Gastroesophageal sphincter (tissue), 4 donors: Measurements from ENCODE around the gene BFSP1. TPM values are rescaled to one million over a fixed set of nuclear protein-coding genes. Genes with fewer than 3 reads are reported as not detected.

Experiments used
- ATAC-seq: fragments of 150-250 bp; one replicate; pipeline ENCODE4 v1.9.1; 2016; ENCODE audit warnings: mild to moderate bottlenecking, moderate library complexity
- H3K27ac ChIP-seq, 4 donors: fragments of 200-600 bp; sonication (generic) in 3 of 4; 1 replicate in 3 of 4; 2 replicates in 1 of 4; pipeline ENCODE4 v1.5.1; 2016 to 2019
- H3K27me3 ChIP-seq: fragments of 200-600 bp; sonication (generic); one replicate; pipeline ENCODE4 v1.5.1; 2019
- H3K36me3 ChIP-seq, 2 donors: fragments of 200-600 bp; sonication (generic); one replicate each; pipeline ENCODE4 v1.5.1; 2019; ENCODE audit warnings: control low read depth in 1 of 2
- H3K4me1 ChIP-seq, 3 donors: fragments of 200-600 bp; sonication (generic); 1 replicate in 2 of 3; 2 replicates in 1 of 3; pipeline ENCODE4 v1.5.1; 2016 to 2019; ENCODE audit warnings: control low read depth in 2 of 3
- H3K4me3 ChIP-seq, 2 donors: fragments of 200-600 bp; sonication (generic); one replicate each; pipeline ENCODE4 v1.5.1; 2019; ENCODE audit warnings: mild to moderate bottlenecking in 1 of 2, moderate library complexity in 1 of 2
- H3K9me3 ChIP-seq, 3 donors: fragments of 200-600 bp; sonication (generic); one replicate each; pipeline ENCODE4 v1.5.1; 2017 to 2019; ENCODE audit warnings: control low read depth in 2 of 3
- CTCF ChIP-seq, 4 experiments: fragments of 200-600 bp in 2 of 4; fragments of 450-650 bp in 2 of 4; sonication (generic) in 1 of 4; IDR thresholded peaks; one replicate each; pipeline ENCODE4 v1.5.1; 2017 to 2019; ENCODE audit warnings: antibody characterized with exemption in 4 of 4, mild to moderate bottlenecking in 2 of 4, moderate library complexity in 2 of 4
- EP300 ChIP-seq: sonication (generic); formaldehyde crosslinking; IDR thresholded peaks from one replicate; pipeline ENCODE4 v1.6.1; 2017; ENCODE audit warnings: antibody characterized with exemption, mild to moderate bottlenecking
- POLR2A ChIP-seq, 2 donors: fragments of 450-650 bp; IDR thresholded peaks; one replicate each; pipeline ENCODE4 v1.6.1; 2017; ENCODE audit warnings: antibody characterized with exemption in 2 of 2, mild to moderate bottlenecking in 2 of 2, moderate library complexity in 1 of 2
- POLR2AphosphoS5 ChIP-seq: sonication (generic); formaldehyde crosslinking; IDR thresholded peaks from one replicate; pipeline ENCODE4 v1.6.1; 2017; ENCODE audit warnings: antibody characterized with exemption
- WGBS, 2 donors: methylation state at CpG; one replicate each; pipeline ENCODE4 v1.1.5; 2018; ENCODE audit warnings: low coverage in 1 of 2; 5-methylcytosine and 5-hydroxymethylcytosine counted together
- total RNA-seq, 4 donors: library from RNA; depleted of rRNA; stranded (reverse); fragments of >200 nt; gene quantifications; one replicate each; pipeline ENCODE4 v1.1.0, GENCODE V29; 2016

BFSP1 gene
- total RNA-seq, 4 donors from 2014 or later = 2.0 to 5.9 (median 5.0) TPM

GRCh38 chr20:17448071-17448470 is 83.1 kb downstream of the BFSP1 start:
- Histone ChIP-seq H3K4me3 (no peak overlapping the region), H3K4me1 (no peaks in the 10 kb centered on the region), H3K36me3 (no peaks in the 10 kb centered on the region), H3K27me3 (peaks cover 25% of the 10 kb centered on the region), H3K9me3 (no peaks in the 10 kb centered on the region), H3K27ac (no peak overlapping the region)
- WGBS, 2 donors = 100% methylated on average over 2 of the region's 2 CpGs
- no peak for TF ChIP-seq POLR2A (IDR thresholded peaks at IDR 0.05)
- no peak for TF ChIP-seq CTCF (IDR thresholded peaks at IDR 0.05)
- TF ChIP-seq POLR2AphosphoS5 = no peak
- no peak for TF ChIP-seq EP300
- ATAC-seq = no peak

DNA sequence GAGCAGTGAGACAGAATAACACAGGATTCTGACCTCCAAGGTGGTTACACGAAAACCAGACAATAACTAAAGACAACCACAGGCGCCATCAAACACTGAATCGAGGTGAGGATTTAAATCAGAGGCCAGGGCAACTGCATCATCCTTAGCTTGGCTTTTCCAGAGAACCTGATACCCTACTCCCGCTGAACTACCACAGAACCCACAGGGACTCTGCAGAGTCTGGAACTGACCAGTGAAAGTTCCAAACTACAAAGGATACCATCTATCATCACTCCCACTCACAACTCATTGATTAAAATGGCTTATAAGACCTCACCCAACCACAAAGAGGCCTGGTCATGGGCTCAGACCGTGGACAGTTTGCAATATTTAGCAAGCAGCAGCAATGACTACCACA is 85.0 kb downstream of the BFSP1 start:
- 60 to 72% methylated on average over 3 to 5 of the region's 5 CpGs for WGBS, 2 donors

GRCh38 chr20:17445543-17445942 is 85.6 kb downstream of the BFSP1 start:
- no peaks in the 10 kb centered on the region for H3K4me1 ChIP-seq
- WGBS, 2 donors = 42 to 56% methylated on average over 6 to 10 of the region's 13 CpGs
- TF ChIP-seq POLR2AphosphoS5 (no peak), POLR2A (IDR thresholded peaks at IDR 0.05) (no peak), CTCF (IDR thresholded peaks at IDR 0.05) (no peak), EP300 (no peak)
- H3K4me3 ChIP-seq = no peak overlapping the region
- H3K27me3 ChIP-seq = peaks cover 33% of the 10 kb centered on the region
- peaks cover 0 to 5% (median 0%) of the 10 kb centered on the region in 3 donors for H3K9me3 ChIP-seq
- no peak overlapping the region for H3K27ac ChIP-seq
- ATAC-seq = no peak
- H3K36me3 ChIP-seq = no peaks in the 10 kb centered on the region

More for the DNA sequence above, 85.0 kb downstream of the BFSP1 start:
- Histone ChIP-seq H3K4me1 (no peaks in the 10 kb centered on the region), H3K9me3 (peaks cover 0 to 5% (median 0%) of the 10 kb centered on the region in 3 donors), H3K4me3 (no peak overlapping the region), H3K27me3 (peaks cover 33% of the 10 kb centered on the region), H3K36me3 (no peaks in the 10 kb centered on the region), H3K27ac (no peak overlapping the region)
- ATAC-seq = no peak
- TF ChIP-seq POLR2A (IDR thresholded peaks at IDR 0.05) (no peak), CTCF (IDR thresholded peaks at IDR 0.05) (no peak), EP300 (no peak), POLR2AphosphoS5 (no peak)

- ATAC-seq = no peak
- TF ChIP-seq POLR2A (IDR thresholded peaks at IDR 0.05) (no peak), CTCF (IDR thresholded peaks at IDR 0.05) (no peak), EP300 (no peak)
- Histone ChIP-seq H3K9me3 (peaks cover 0 to 5% (median 0%) of the 10 kb centered on the region in 3 donors), H3K27ac (no peak overlapping the region), H3K4me3 (no peak overlapping the region), H3K4me1 (no peaks in the 10 kb centered on the region), H3K36me3 (no peaks in the 10 kb centered on the region), H3K27me3 (peaks cover 41% of the 10 kb centered on the region)
- WGBS, 2 donors = 42 to 47% methylated on average over 2 of the region's 2 CpGs
Measured at GRCh38 chr20:17444091-17444490, 87.1 kb downstream of the BFSP1 start.

Other genes with a start within 250 kb of the BFSP1 start
- gene DSTN, start 38.7 kb upstream of the BFSP1 start, total RNA-seq = 1,000 to 10,000 TPM; 1,820 to 3,515 (median 2,996) TPM
- gene RRBP1, start 150.9 kb upstream of the BFSP1 start, total RNA-seq = 10 to 100 TPM; 61.2 to 89.8 (median 64.7) TPM
- gene BANF2, start 168.6 kb upstream of the BFSP1 start, total RNA-seq = not detected